DOHH2 (cell line): Measurements from ENCODE around the gene PLCD4.

Experiments
- H3F3A ChIP-seq: fragments of 200-600 bp; sonication (generic), shearing (Covaris generic); 2 replicates; pipeline ENCODE4 v1.6.0; 2016; ENCODE audit warnings: antibody characterized with exemption, mild to moderate bottlenecking; ENCODE audit not compliant: control insufficient read depth, insufficient read depth
- H3K27ac ChIP-seq: fragments of 200-600 bp; sonication (generic); 2 replicates; pipeline ENCODE4 v1.5.1; 2014; ENCODE audit warnings: low read depth, mild to moderate bottlenecking, low read length, moderate library complexity
- H3K27me3 ChIP-seq: fragments of 200-600 bp; sonication (generic); 2 replicates; pipeline ENCODE4 v1.6.1; 2014; ENCODE audit warnings: mild to moderate bottlenecking, low read length, mixed read lengths; ENCODE audit not compliant: control insufficient read depth
- H3K36me3 ChIP-seq: fragments of 200-600 bp; sonication (generic); 2 replicates; pipeline ENCODE4 v1.6.1; 2014; ENCODE audit warnings: mild to moderate bottlenecking, low read length, moderate library complexity, mixed read lengths; ENCODE audit not compliant: control insufficient read depth
- H3K4me1 ChIP-seq: fragments of 200-600 bp; sonication (generic); 2 replicates; pipeline ENCODE4 v1.6.1; 2014; ENCODE audit warnings: mild to moderate bottlenecking, low read length, mixed read lengths; ENCODE audit not compliant: control insufficient read depth
- H3K4me2 ChIP-seq: fragments of 200-600 bp; sonication (generic); 2 replicates; pipeline ENCODE4 v1.6.0; 2014; ENCODE audit warnings: mild to moderate bottlenecking, low read length, moderate library complexity
- H3K4me3 ChIP-seq: fragments of 200-600 bp; sonication (generic); 2 replicates; pipeline ENCODE4 v1.5.1; 2014; ENCODE audit warnings: mild to moderate bottlenecking, low read length, mixed read lengths
- H3K79me2 ChIP-seq: fragments of 200-600 bp; sonication (generic); 2 replicates; pipeline ENCODE4 v1.6.1; 2014; ENCODE audit warnings: mild to moderate bottlenecking, low read length, mixed read lengths; ENCODE audit not compliant: control insufficient read depth
- H3K9me2 ChIP-seq: fragments of 200-600 bp; sonication (generic); replicated peaks from 2 replicates; pipeline ENCODE4 v1.6.1; 2014; ENCODE audit warnings: mild to moderate bottlenecking, low read length, mixed read lengths; ENCODE audit not compliant: control insufficient read depth
- H3K9me3 ChIP-seq: fragments of 200-600 bp; sonication (generic); 2 replicates; pipeline ENCODE4 v1.6.1; 2014; ENCODE audit warnings: antibody characterized with exemption, low read length, mixed read lengths; ENCODE audit not compliant: control insufficient read depth, insufficient read depth
- H4K20me1 ChIP-seq: fragments of 200-600 bp; sonication (generic); 2 replicates; pipeline ENCODE4 v1.6.0; 2014; ENCODE audit warnings: low read depth, mild to moderate bottlenecking, antibody characterized with exemption, low read length, moderate library complexity; ENCODE audit not compliant: control insufficient read depth, insufficient read depth
- EZH2phosphoT487 ChIP-seq: fragments of 200-600 bp; sonication (generic); IDR thresholded peaks from 2 replicates; pipeline ENCODE4 v1.6.1; 2017; ENCODE audit warnings: borderline replicate concordance, mild to moderate bottlenecking, antibody characterized with exemption, low read length, moderate library complexity, mixed read lengths
- TF ChIP-seq, protein P1 (sequence below): fragments of 200-600 bp; sonication (generic); IDR thresholded peaks from one replicate; pipeline ENCODE4 v1.5.1; 2014; ENCODE audit warnings: antibody characterized with exemption, mild to moderate bottlenecking, low read depth, low read length; ENCODE audit not compliant: poor library complexity, severe bottlenecking

PLCD4 gene

GRCh38 chr2:218671097-218671653, 63.5 kb downstream of the PLCD4 start:
- TF ChIP-seq EZH2phosphoT487, result no peak
- TF ChIP-seq, protein P1, sequence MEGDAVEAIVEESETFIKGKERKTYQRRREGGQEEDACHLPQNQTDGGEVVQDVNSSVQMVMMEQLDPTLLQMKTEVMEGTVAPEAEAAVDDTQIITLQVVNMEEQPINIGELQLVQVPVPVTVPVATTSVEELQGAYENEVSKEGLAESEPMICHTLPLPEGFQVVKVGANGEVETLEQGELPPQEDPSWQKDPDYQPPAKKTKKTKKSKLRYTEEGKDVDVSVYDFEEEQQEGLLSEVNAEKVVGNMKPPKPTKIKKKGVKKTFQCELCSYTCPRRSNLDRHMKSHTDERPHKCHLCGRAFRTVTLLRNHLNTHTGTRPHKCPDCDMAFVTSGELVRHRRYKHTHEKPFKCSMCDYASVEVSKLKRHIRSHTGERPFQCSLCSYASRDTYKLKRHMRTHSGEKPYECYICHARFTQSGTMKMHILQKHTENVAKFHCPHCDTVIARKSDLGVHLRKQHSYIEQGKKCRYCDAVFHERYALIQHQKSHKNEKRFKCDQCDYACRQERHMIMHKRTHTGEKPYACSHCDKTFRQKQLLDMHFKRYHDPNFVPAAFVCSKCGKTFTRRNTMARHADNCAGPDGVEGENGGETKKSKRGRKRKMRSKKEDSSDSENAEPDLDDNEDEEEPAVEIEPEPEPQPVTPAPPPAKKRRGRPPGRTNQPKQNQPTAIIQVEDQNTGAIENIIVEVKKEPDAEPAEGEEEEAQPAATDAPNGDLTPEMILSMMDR, result no peak
- H3K9me2 ChIP-seq, result no peaks in the 10 kb centered on the region
- peak overlapping the region; percentile 87 for H3K4me2 ChIP-seq
- no peaks in the 10 kb centered on the region for H3K9me3 ChIP-seq
- H3K79me2 ChIP-seq, result peaks cover 30% of the 10 kb centered on the region
- peaks cover 17% of the 10 kb centered on the region for H3K4me1 ChIP-seq
- peak overlapping the region; percentile 48 for H3K27ac ChIP-seq
- peaks cover 26% of the 10 kb centered on the region for H3K36me3 ChIP-seq
- peak overlapping the region; percentile 100 for H3K4me3 ChIP-seq
- no peaks in the 10 kb centered on the region for H4K20me1 ChIP-seq
- no peaks in the 10 kb centered on the region for H3K27me3 ChIP-seq
- H3F3A ChIP-seq, result no peaks in the 10 kb centered on the region

DNA sequence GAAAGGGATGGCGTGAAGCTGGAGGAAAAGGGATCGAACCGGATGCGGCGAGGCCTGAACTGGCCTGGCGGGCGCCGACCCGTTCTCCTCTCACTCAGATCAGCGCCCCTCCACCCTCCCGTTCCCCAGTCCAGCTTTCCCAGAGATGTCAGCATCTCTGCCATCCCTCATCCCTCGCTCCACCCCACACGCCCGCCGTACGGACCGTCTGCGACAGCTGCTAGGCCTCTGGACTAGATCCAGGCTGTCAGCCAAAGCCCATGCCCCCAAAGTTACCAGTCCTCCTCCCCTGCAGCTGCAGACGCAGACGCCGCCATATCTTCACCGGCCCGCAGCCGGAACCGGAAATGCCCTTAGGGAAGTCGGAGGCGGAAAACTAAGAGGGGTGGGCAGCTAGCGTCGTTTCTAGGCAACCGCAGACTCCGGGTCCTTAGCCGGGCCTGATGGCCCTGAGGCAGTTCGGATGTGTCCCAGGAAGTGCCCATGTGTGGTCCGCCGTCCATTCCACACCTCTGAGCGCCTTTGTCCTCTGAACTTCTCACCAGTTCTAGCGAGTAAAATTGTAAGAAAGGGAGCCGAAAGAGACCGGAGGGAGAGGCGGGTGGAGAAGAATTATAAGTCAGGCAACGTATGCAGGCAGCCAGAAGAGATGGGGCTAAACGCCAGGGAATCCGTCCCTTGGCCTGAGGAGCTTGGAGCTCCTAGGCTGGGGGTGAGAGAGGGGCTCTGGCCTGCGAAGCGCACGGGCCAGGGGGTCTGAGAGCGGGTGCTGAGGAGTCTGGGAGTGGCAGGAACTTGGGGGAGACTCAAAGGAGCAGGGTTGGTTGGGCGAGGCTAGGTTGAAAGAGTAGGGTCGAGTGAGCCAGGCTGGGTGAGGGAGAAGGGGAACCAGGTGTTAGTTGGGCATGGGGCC, 64.2 kb downstream of the PLCD4 start, which contains the start of the genes RNF25 and STK36:
RNF25 (minus strand) TSS at position 349 of the 913 bp plus-strand sequence; CDS start at position 317, 32 bp downstream.
STK36 (plus strand) TSS at position 433 of the 913 bp plus-strand sequence. CDS start 744 bp downstream, outside the sequence.
- Histone ChIP-seq H3K79me2 (peaks cover 30% of the 10 kb centered on the region), H3K9me2 (no peaks in the 10 kb centered on the region), H3K4me2 (peak within 1 kb of the TSS; percentile 87), H4K20me1 (no peaks in the 10 kb centered on the region), H3K9me3 (no peaks in the 10 kb centered on the region), H3F3A (no peaks in the 10 kb centered on the region), H3K36me3 (peaks cover 21% of the 10 kb centered on the region), H3K4me1 (peaks cover 17% of the 10 kb centered on the region), H3K27me3 (no peaks in the 10 kb centered on the region), H3K4me3 (peak within 1 kb of the TSS; percentile 100), H3K27ac (peak within 1 kb of the TSS; percentile 48)
- TF ChIP-seq EZH2phosphoT487, result no peak
- TF ChIP-seq, protein P1, result no peak

DNA sequence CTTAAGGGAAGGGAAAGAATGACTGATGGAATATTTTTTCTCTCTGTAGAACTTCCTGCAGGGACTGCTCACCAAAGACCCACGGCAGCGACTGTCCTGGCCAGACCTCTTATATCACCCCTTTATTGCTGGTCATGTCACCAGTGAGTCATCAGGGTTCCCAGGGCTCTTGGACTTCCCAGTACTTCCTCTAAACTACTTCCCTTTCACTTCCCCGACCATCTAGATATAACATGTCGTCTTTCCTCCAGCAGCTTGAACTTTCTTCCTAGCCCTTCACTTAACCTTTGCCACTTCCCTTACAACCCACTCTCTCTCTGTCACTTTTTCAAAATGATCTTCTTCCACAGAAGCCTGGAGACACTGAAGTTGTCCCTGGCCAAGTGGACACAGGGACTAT, 71.4 kb downstream of the PLCD4 start:
- no peak overlapping the region for H3K4me3 ChIP-seq
- TF ChIP-seq, protein P1, result no peak
- TF ChIP-seq EZH2phosphoT487, result no peak
- no peaks in the 10 kb centered on the region for H3K27me3 ChIP-seq
- no peaks in the 10 kb centered on the region for H3K79me2 ChIP-seq
- H3K36me3 ChIP-seq, result peaks cover 5% of the 10 kb centered on the region; the same call in 1 of the 2 replicates
- H3K27ac ChIP-seq, result no peak overlapping the region
- H3K4me1 ChIP-seq, result no peaks in the 10 kb centered on the region
- no peaks in the 10 kb centered on the region for H3K9me2 ChIP-seq
- no peaks in the 10 kb centered on the region for H3K9me3 ChIP-seq
- no peaks in the 10 kb centered on the region for H4K20me1 ChIP-seq
- no peak overlapping the region for H3K4me2 ChIP-seq
- H3F3A ChIP-seq, result no peaks in the 10 kb centered on the region
